Gastroesophageal sphincter (tissue), 3 donors: Measurements from ENCODE around the gene DAP.

Source experiments
- POLR2A ChIP-seq, 2 donors: fragments of 450-650 bp; IDR thresholded peaks; one replicate each; pipeline ENCODE4 v1.6.1; 2017; ENCODE audit warnings: antibody characterized with exemption in 2 of 2, mild to moderate bottlenecking in 2 of 2, moderate library complexity in 1 of 2
- TF ChIP-seq, protein P1 (sequence below), 4 experiments: fragments of 200-600 bp in 2 of 4; fragments of 450-650 bp in 2 of 4; sonication (generic) in 1 of 4; IDR thresholded peaks; one replicate each; pipeline ENCODE4 v1.5.1; 2017 to 2019; ENCODE audit warnings: antibody characterized with exemption in 4 of 4, mild to moderate bottlenecking in 2 of 4, moderate library complexity in 2 of 4

- TF ChIP-seq POLR2A (IDR thresholded peaks at IDR 0.05) = no peak
- TF ChIP-seq, protein P1, sequence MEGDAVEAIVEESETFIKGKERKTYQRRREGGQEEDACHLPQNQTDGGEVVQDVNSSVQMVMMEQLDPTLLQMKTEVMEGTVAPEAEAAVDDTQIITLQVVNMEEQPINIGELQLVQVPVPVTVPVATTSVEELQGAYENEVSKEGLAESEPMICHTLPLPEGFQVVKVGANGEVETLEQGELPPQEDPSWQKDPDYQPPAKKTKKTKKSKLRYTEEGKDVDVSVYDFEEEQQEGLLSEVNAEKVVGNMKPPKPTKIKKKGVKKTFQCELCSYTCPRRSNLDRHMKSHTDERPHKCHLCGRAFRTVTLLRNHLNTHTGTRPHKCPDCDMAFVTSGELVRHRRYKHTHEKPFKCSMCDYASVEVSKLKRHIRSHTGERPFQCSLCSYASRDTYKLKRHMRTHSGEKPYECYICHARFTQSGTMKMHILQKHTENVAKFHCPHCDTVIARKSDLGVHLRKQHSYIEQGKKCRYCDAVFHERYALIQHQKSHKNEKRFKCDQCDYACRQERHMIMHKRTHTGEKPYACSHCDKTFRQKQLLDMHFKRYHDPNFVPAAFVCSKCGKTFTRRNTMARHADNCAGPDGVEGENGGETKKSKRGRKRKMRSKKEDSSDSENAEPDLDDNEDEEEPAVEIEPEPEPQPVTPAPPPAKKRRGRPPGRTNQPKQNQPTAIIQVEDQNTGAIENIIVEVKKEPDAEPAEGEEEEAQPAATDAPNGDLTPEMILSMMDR (IDR thresholded peaks at IDR 0.05) = no peak
These were observed 128.8 kb downstream of the DAP start for GRCh38 chr5:10632110-10632761.
